HG03196 (cell line): ENCODE measurements around the gene STX16.

Experiments
- ATAC-seq: cut with Tn5 transposase; IDR thresholded peaks from one replicate; pipeline ENCODE4 v1.9.1; 2021; ENCODE audit not compliant: unreplicated experiment

STX16 gene

GRCh38 chr20:58695895-58696375 is 44.9 kb downstream of the STX16 start:
- no peak for ATAC-seq

GRCh38 chr20:58696411-58696961 is 45.4 kb downstream of the STX16 start:
- no peak for ATAC-seq

GRCh38 chr20:58697201-58697866 is 46.3 kb downstream of the STX16 start:
- no peak for ATAC-seq

- no peak for ATAC-seq
These were observed 47.0 kb downstream of the STX16 start for GRCh38 chr20:58697867-58698703.

- no peak for ATAC-seq
These were observed 47.9 kb downstream of the STX16 start for GRCh38 chr20:58698741-58699622.

DNA sequence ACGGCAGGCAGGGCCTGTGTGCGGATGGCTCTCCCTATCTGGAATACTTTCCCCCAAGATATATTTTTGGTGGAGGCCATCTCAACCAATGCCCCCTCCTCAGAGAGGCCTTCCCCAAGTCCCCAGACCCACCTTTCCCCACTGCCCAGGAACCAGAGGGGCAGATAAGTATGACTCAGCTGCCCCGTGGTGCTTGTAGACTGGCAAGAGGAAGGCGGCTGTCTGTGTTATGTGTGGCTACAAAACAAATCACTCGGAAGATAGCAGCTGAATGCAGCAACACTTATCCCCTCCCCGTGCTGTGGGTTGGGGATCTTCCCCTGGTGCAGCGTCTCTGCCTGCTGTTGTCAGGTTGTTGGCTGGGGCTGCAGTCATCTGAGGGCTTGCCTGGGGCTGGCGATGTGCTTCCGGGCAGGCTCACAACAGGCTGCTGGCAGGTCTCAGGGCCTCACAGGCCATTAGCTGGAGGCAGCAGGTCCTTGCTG is 48.6 kb downstream of the STX16 start:
- ATAC-seq = no peak

DNA sequence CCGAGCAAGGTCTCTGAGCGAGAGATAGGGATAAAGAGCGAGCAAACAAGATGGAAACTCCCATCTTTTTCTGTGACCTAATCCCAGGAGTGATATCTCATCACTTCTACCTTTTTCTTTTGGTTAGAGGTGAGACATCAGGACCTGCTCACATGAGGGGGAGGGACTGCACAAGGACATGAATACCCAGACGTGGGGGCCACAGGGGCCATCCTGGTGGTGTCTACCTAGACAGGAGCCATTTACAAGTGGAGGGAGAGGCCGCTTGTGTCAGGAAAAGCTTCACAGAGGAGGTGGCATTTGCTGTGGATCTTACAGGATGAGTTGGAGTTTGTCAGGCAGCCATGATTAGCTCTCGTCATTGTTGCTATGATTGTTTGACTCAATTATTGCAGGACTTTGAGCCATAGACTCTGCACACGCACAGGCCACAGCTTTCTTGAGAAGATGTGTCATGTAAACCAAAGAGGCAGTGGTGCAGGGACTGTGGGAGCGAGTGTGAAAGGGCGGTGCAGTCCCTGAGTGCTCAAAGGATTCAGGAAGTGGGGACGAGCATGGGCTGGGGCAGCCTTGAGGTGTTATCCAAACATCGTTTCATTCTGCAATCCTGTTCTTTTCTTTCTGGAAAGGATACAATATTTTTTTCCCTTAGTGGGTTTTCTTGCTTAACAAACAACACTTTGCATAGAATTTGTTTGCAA is 49.2 kb downstream of the STX16 start:
- ATAC-seq = no peak

- ATAC-seq = no peak
These were observed 49.7 kb downstream of the STX16 start for GRCh38 chr20:58700823-58701222.

GRCh38 chr20:58701431-58702160 is 50.5 kb downstream of the STX16 start:
- no peak for ATAC-seq

GRCh38 chr20:58702161-58702510 is 51.1 kb downstream of the STX16 start:
- no peak for ATAC-seq

- ATAC-seq = no peak
These were observed 52.0 kb downstream of the STX16 start for GRCh38 chr20:58702859-58703648.

DNA sequence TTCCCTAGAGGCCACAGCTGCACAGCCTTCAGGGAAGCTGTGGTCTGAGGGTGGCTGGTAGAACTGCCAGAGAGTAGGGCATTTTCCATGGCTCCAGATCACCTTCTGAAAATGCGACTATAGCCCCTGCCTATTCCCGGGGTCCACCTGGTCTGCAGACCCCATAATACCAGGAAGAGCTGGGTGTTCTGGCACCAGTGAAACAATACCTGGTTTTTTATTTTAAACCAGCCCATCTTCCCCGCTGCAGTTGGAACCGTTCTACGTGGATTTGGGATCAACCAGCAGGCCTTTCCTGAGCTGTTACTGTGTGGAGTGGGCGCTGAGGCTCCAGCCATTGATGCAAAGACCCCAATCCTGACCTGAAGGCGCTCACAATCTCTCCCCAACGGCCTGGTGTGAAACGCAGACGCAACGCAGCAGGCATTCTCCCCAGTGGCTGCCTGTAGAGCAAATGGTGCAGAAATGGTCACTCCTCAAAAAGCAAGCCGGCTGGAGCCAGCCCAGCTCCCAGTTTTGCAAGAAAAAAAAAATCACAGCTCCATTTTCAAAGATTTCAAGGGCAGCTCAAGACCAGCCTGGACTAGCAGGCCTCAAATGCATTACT is 52.8 kb downstream of the STX16 start:
- no peak for ATAC-seq

DNA sequence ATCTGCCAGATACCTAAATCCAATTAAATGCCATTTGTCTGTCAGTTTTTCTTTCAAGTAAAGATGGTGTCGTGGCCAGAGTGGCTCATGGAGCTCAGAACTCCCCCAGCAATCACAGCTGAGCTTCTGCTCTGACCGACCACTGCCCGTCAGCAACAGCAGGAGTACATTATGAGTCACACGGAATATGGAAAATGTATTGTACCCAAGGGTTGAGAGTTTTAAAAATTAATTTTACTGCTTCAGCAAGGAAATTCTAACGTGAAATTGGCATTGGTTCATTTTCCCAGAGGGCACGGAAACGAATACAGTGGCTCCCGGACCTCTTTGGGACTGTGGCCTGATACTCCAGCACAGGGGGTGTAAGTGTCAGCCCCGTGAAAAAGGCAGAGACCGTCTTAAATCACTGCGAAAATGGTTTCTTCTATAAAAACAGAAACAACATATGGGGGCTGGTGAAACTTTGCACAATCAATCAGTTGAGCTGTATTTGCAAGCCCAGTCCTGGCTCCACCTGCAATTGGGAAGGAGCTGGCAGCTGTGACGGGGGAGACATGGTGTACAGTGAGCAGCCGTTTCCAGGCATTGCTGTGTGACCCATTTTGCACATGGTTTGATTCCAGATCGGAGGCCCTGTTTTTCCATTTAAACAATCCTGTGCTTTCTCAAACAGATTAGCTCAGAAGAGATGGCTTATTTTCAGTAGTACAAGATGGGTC is 54.3 kb downstream of the STX16 start:
- no peak for ATAC-seq

GRCh38 chr20:58706150-58706892 is 55.2 kb downstream of the STX16 start:
- ATAC-seq = no peak

GRCh38 chr20:58706975-58707681 is 56.0 kb downstream of the STX16 start:
- no peak for ATAC-seq

- no peak for ATAC-seq
These were observed 56.7 kb downstream of the STX16 start for GRCh38 chr20:58707770-58708169.
